Measurements from ENCODE around the gene KCNAB2. TPM values are rescaled to one million over a fixed set of nuclear protein-coding genes. Genes with fewer than 3 reads are reported as not detected.
A peak's percentile ranks its signal among the peaks of the same experiment; 100 is the strongest.

KCNAB2 gene
- total RNA-seq, 1 donor from 2014 or later, result 2.3 TPM

DNA sequence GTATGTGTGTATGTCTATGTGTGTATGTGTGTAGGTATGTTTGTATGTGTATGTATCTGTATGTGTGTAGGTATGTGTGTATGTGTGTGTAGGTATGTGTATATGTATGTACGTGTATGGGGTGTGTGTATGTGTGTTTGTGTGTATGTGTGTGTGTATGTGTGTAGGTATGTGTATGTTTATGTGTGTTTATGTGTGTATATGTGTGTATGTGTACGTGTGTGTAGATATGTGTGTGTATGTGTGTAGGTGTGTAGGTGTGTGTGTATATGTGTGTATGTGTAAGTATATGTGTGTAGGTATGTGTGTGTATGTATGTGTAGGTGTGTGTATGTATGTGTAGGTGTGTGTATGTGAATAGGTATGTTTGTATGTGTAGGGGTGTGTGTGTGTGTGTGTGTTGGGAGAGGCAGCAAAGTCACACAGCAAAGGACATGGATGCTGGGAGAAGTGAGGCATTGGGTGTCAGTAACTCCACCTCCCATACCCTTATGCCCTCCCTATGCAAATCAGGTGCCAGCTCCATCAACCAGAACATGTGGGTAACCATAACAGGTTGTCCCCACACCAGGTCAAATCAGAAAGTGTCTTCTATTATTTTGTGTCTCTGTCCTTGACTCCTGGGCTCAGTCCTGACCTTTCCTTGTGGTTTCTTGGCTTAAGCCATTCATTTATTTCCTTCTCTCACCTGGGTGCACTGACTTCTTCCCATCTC lies 15.0 kb upstream of the KCNAB2 start:
- no peak for DNase-seq (ENCODE audit: low read depth)

DNA sequence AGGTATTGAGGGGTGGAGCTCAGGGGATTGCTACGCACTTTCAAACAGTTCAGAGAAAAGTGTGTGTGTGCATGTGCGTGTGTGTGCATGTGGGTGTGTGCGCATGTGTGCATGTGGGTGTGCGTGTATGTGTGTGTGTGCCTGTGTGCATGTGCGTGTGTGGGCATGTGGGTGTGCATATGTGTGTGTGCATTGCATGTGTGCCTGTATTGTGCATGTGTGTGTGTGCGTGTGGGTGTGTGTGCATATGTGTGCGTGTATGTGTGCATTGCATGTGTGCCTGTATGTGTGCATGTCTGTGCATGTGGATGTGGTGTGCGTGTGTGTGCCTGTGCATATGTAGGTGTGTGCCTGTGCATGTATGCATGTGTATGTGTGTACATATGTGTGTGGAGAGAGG lies 12.6 kb upstream of the KCNAB2 start:
- no peak for DNase-seq (ENCODE audit: low read depth)

- peak; percentile 16 for DNase-seq (ENCODE audit: low read depth)
Observed at GRCh38 chr1:6033986-6034749, 11.5 kb upstream of the KCNAB2 start.

GRCh38 chr1:6034750-6035096 lies 11.0 kb upstream of the KCNAB2 start:
- no peak for DNase-seq (ENCODE audit: low read depth)

GRCh38 chr1:6035303-6035702 lies 10.4 kb upstream of the KCNAB2 start:
- DNase-seq (ENCODE audit: low read depth), result no peak

DNA sequence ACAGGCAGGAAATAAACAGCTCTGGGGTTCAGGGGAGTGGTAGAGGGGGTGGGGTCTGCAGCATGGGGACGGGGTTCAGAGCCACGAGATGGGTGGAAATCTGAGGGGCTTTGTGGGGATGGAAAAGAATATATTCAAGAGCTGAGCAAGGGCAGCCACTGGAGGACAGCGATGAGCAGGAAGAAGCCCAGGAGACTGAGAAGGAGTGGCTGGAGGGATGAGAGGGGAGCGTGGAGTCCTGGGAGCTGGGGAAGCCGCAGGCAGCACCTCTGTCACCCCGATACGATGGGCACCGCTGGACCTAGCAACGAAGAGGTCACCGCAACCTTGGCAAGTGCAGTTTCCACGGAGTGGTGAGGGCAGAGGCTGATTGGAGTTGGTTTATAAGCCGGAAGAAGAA lies 10.0 kb upstream of the KCNAB2 start:
- DNase-seq (ENCODE audit: low read depth), result no peak

GRCh38 chr1:6037338-6037762 lies 8.3 kb upstream of the KCNAB2 start:
- DNase-seq (ENCODE audit: low read depth), result no peak

DNA sequence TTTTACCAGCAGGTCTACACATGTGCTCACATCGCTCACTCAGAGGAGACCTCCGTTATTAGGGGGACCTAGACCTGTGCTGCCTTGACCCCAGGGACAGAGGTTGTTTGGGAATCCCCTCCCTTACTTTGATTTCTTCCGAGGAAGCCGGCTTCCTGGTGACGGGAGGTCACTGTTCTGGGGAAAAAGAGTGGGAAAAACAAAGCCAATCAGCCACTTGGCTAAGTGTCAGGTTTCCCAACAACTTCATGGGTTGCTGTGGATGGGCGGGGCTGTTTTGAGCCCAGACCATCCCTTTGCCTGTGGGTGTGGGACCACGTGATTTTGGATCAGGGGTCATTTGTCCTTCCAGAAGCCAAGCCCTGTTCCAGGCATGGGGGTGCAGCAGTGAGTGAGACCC lies 7.1 kb upstream of the KCNAB2 start:
- DNase-seq (ENCODE audit: low read depth), result no peak

GRCh38 chr1:6039031-6039430 lies 6.7 kb upstream of the KCNAB2 start:
- DNase-seq (ENCODE audit: low read depth), result no peak

- no peak for DNase-seq (ENCODE audit: low read depth)
Observed at GRCh38 chr1:6040444-6040843, 5.2 kb upstream of the KCNAB2 start.

DNA sequence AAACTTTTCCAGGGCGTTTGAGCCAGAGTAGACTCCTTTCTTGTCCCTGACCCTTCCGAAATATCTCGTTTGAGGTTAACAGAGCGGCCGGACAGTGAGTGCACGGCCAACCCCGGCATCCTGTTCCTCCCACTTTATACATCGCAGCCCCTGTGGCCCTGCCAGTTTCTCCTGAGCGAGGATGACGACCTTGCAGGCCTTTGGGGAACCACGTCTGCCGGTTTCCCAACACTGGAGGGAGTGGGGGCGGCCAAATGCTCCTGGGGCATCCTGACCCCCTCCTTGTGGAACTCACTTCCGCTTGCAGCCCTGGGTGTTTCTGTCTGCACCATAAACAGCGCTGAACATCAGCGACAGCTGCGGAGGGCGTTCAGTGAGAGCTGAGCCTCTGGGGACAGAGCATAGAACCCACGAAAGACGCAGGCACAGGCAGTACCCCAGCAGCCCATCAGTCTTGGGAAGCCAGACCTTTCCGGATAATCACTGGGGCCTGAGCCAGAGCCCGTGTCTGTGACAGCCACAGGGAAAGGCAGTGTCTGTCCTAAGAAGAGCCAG lies 4.8 kb upstream of the KCNAB2 start:
- no peak for DNase-seq (ENCODE audit: low read depth)

GRCh38 chr1:6041432-6042062 lies 4.1 kb upstream of the KCNAB2 start:
- no peak for DNase-seq (ENCODE audit: low read depth)

- no peak for DNase-seq (ENCODE audit: low read depth)
Observed at GRCh38 chr1:6043561-6043960, 2.1 kb upstream of the KCNAB2 start.

DNA sequence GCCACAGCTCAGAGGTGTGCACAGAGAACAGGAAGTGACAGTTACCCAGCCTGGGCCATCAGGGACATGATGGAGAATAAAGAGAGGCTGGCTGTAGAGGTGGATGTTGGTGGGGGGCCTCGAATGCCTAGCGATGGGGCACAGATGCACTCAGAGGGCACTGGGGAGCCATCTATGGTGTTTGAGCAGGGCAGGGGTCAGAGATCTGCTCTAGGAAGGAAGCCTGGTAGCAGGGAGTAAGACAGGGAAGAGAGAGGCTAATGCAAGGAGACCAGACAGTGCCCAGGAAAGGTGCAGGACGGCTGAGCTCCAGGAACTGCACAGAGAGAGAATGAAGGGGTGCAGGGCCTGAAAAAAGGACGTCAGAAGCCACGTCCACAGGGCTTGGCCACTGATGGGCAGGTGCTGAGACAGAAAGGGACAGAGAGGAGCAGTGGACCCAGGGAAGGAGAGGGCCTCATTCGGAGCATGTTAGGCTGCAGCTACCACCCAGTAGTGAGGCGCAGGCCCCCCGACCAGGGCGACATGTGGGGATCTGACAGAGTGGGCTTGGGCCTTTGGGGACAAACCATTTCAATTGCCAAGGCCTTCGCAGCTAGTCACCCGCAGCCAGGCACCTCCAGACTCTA lies 1.1 kb upstream of the KCNAB2 start:
- DNase-seq (ENCODE audit: low read depth), result no peak

DNA sequence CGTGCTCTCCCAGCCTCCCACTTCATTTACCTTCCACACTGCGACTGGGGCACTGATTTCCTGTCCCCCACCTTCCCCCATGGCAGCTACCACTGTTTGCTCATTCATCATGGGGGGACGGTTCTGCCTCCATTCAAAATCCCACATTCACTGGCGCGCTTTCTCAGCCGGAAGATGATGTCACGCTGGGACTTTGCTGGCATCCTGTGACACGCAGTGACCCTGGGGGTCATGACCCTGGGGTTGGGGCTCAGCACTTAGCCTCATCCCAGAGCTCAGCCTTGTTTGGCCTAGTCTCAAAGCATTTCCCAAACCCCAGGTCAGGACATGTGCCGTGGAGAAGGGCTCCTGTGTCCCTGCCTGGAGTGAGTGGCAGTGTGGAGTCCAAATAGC lies 582 bp upstream of the KCNAB2 start:
- DNase-seq (ENCODE audit: low read depth), result no peak

DNA sequence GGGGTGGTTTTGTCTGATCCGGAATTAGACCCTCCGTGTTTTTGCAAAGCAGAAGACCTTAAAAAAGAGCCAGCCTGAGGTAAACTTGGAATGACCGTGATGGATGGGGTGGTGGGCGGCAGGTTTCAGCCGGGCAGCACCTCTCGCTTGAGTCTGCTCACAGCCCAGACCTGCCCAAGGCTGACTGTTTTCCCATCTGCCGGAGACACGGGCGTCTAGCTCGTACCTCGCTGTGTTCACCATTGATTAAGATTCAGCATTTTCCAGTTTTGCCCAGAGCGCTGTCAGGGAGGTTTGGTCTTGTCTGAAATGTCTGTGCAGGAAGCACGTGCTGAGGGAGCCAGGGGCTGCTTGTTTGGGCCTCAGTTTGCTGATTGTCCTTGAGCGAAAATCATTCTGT lies 591 bp downstream of the KCNAB2 start:
- no peak for DNase-seq (ENCODE audit: low read depth)

DNA sequence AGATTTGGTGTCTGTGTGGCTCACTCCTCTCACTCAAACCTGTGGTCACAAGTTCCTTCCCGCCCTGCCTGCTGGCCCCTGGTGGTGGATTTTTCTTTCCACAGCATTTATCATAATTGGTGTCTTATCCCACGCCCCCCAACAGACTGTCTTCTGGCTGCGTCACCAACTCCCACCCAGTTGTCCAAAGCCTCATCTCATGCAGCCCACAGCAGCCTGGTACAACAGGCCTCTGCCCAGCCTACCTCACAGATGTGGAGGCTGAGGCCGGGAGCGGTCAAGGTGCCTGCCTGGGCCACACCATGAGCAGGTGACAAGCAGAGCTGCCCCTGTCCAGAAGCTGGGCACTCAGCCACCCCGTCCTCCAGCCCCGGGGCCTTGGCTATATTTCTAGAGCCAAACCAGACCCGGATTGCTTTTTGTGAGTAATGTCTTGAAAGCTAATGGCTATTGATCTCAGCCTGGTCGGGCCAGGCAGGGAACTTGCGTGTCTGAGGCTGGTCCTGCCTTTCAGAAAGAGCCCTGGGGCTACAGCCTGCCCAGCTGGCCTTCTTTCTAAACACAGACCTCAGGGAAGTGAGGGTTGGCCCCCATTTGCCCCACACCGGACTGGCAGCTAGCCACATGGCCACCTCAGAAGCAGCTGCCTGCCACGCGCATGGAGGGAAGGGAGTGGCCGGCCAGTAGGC lies 2.6 kb downstream of the KCNAB2 start:
- no peak for DNase-seq (ENCODE audit: low read depth)

DNA sequence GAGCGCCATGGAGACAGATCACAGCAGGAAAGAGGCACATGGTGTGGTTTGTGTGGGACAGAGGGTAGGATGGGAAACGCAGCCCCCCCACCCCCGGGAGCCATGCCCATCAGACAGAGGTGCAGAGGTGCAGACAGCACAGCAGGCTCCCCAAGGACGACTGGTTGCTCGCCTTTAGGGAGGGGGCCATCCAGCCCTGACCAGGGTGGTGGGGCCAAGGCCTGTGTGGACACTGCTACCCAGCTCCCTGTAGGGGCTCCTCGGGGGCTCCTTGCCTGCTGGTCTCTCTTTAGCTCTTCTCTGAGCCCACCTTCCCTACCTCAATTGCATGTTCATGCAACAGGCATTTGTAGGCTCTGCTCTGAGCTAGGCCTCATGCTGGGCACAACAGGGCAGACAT lies 3.7 kb downstream of the KCNAB2 start:
- no peak for DNase-seq (ENCODE audit: low read depth)

GRCh38 chr1:6051423-6051822 lies 5.7 kb downstream of the KCNAB2 start:
- DNase-seq (ENCODE audit: low read depth), result no peak

DNA sequence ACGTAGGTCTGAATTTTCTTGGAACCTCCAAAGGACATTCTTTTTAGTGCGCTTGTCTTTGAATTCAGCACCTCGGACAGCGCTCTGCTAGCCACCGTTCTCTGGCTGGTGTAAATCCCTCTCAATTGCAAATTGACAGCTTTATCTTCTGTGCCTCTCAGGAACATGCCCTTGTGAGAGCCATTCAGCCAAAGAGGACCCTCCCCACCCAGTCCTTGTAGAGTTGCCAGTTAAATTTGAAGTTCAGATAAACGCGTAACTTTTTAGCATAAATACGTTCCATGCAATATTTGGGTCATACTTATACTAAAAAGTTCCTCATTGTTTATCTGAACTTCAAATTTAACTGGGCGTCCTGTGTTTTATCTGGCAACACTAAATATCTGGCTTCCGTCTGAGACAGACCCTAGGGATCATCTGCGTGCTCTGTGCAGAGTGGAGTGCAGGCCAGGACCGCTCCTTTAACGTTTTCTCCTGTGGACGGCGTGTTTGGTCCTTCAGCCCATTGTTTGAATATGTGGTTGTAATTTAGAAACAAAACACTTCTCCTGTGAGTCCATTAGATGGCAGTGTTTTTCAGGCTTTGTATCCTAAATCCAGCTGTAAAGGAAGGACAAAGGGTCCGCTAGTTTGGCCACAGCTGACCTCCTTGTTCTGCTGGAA lies 7.0 kb downstream of the KCNAB2 start:
- DNase-seq (ENCODE audit: low read depth), result peak; percentile 57

DNA sequence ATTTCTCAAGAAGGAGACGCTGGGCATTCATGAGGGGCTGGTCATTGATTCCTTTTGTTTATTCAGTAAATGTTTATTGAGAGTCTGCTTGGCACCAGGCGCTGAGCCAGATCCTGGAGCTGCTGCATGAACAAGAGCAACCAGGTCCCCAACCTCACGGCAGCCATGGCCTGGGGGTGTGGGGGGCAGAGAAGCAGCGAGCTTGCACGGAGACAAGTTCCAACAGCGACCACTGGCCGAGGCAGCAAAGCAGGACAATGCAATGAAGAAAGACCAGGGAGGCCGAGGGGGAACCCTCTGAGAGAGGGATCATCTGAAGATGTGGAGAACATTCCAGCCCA lies 7.5 kb downstream of the KCNAB2 start:
- DNase-seq (ENCODE audit: low read depth), result no peak

Measured in renal cortical epithelial cell (primary cell).